B cell (primary cell): ENCODE data around the gene BATF2. TPM values are rescaled to one million over a fixed set of nuclear protein-coding genes. Genes with fewer than 3 reads are reported as not detected.

Experiments
- ATAC-seq: fragments of 200-7000 bp; cut with Tn5 transposase; one replicate; pipeline ENCODE4 v1.10.0; 2021; ENCODE audit warnings: low read depth, mild to moderate bottlenecking, moderate number of reproducible peaks, moderate library complexity
- CTCF ChIA-PET: fragments of 350-600 bp; sonication (Branson Sonifier 250); formaldehyde crosslinking; loops from one replicate; lab custom pipeline; 2021; ENCODE audit warnings: antibody characterized with exemption, inconsistent platforms; lab: Charles Lee
- POLR2A ChIA-PET: fragments of 350-600 bp; sonication (Branson Sonifier 250); formaldehyde crosslinking; loops from one replicate; lab custom pipeline; 2021; ENCODE audit warnings: antibody characterized with exemption; lab: Charles Lee
- DNase-seq: peaks from one replicate; pipeline ENCODE4 v3.0.0; 2013
- H2AFZ ChIP-seq: 2 replicates; pipeline ENCODE4 v1.6.1; 2012; ENCODE audit warnings: mild to moderate bottlenecking, low read depth, low read length; ENCODE audit not compliant: insufficient read depth, poor library complexity, severe bottlenecking
- H3K27ac ChIP-seq, 2 donors: 1 replicate in 1 of 2; 2 replicates in 1 of 2; pipeline ENCODE4 v1.5.1; 2012 to 2013; ENCODE audit warnings: low read length in 2 of 2, mild to moderate bottlenecking in 2 of 2, moderate library complexity in 1 of 2
- H3K27me3 ChIP-seq, 4 experiments: fragments of 200-600 bp in 1 of 4; sonication (generic) in 1 of 4; replicated peaks in 1 of 4; 1 replicate in 2 of 4; 2 replicates in 2 of 4; pipeline versions ENCODE4 v1.6.1 to v1.7.0; 2013 to 2016; ENCODE audit warnings: low read length in 3 of 4, mild to moderate bottlenecking in 2 of 4, mixed read lengths in 1 of 4, moderate library complexity in 1 of 4; ENCODE audit not compliant: insufficient read depth in 4 of 4, control insufficient read depth in 3 of 4; ENCODE audit errors: control extremely low read depth in 1 of 4
- H3K36me3 ChIP-seq, 2 experiments: replicated peaks in 1 of 2; 1 replicate in 1 of 2; 2 replicates in 1 of 2; pipeline versions ENCODE4 v1.6.1 to v1.7.1; 2013; ENCODE audit warnings: low read length in 1 of 2; ENCODE audit not compliant: insufficient read depth in 2 of 2, control insufficient read depth in 1 of 2; ENCODE audit errors: control extremely low read depth in 1 of 2, extremely low read depth in 1 of 2
- H3K4me1 ChIP-seq, 2 donors: fragments of 200-600 bp in 1 of 2; sonication (generic) in 1 of 2; 1 replicate in 1 of 2; 2 replicates in 1 of 2; pipeline versions ENCODE4 v1.5.1 to v1.6.1; 2013 to 2017; ENCODE audit warnings: low read length in 2 of 2; ENCODE audit not compliant: control insufficient read depth in 2 of 2, insufficient read depth in 2 of 2
- H3K4me2 ChIP-seq: replicated peaks from 2 replicates; pipeline ENCODE3; 2012; ENCODE audit warnings: mild to moderate bottlenecking, low read depth, low read length; ENCODE audit not compliant: poor library complexity, severe bottlenecking
- H3K4me3 ChIP-seq, 5 experiments: fragments of 200-600 bp in 1 of 5; sonication (generic) in 1 of 5; 1 replicate in 3 of 5; 2 replicates in 2 of 5; pipeline versions ENCODE4 v1.5.1 to v1.7.0; 2011 to 2016; ENCODE audit warnings: low read length in 4 of 5, mild to moderate bottlenecking in 4 of 5, low read depth in 2 of 5, control low read depth in 1 of 5, moderate library complexity in 1 of 5; ENCODE audit not compliant: insufficient read depth in 1 of 5; ENCODE audit errors: control extremely low read depth in 1 of 5, extremely low read depth in 1 of 5
- H3K79me2 ChIP-seq: fragments of 200-600 bp; sonication (generic); one replicate; pipeline ENCODE4 v1.6.0; 2016; ENCODE audit warnings: low read length; ENCODE audit not compliant: control insufficient read depth, insufficient read depth
- H3K9ac ChIP-seq: fragments of 200-600 bp; sonication (generic); 2 replicates; pipeline ENCODE4 v1.6.1; 2017; ENCODE audit warnings: mild to moderate bottlenecking, low read length, moderate library complexity
- H3K9me3 ChIP-seq, 3 donors: one replicate each; pipeline versions ENCODE4 v1.6.1 to v1.7.1; 2013; ENCODE audit warnings: low read length in 2 of 3; ENCODE audit not compliant: control insufficient read depth in 2 of 3, insufficient read depth in 1 of 3; ENCODE audit errors: control extremely low read depth in 1 of 3
- H4K20me1 ChIP-seq: 2 replicates; pipeline ENCODE4 v1.6.0; 2012; ENCODE audit warnings: mild to moderate bottlenecking, low read length; ENCODE audit not compliant: insufficient read depth, control insufficient read depth, poor library complexity, severe bottlenecking
- H3K27ac Mint-ChIP-seq: one replicate; pipeline ENCODE4 v1.8.0; 2021; ENCODE audit warnings: mixed read lengths
- H3K27me3 Mint-ChIP-seq: one replicate; pipeline ENCODE4 v1.8.0; 2021; ENCODE audit warnings: mixed read lengths
- H3K4me1 Mint-ChIP-seq: one replicate; pipeline ENCODE4 v1.8.0; 2021; ENCODE audit warnings: mixed read lengths
- H3K4me3 Mint-ChIP-seq: one replicate; pipeline ENCODE4 v1.8.0; 2021; ENCODE audit warnings: mixed read lengths
- H3K9me3 Mint-ChIP-seq: one replicate; pipeline ENCODE4 v1.8.0; 2022; ENCODE audit warnings: mixed read lengths; ENCODE audit not compliant: insufficient read depth
- CTCF ChIP-seq: fragments of 200-600 bp; IDR thresholded peaks from one replicate; pipeline ENCODE4 v1.8.0; 2022; ENCODE audit warnings: antibody characterized with exemption, mild to moderate bottlenecking
- EZH2 ChIP-seq: IDR thresholded peaks from 2 replicates; pipeline ENCODE4 v1.6.1; 2012; ENCODE audit warnings: borderline replicate concordance, low read depth, mild to moderate bottlenecking, moderate library complexity, low read length; ENCODE audit not compliant: insufficient read depth, poor library complexity, severe bottlenecking
- WGBS: methylation state at CpG from one replicate; pipeline ENCODE4 v1.1.5; 2013; ENCODE audit warnings: missing lambda C conversion rate; ENCODE audit not compliant: insufficient coverage; 5-methylcytosine and 5-hydroxymethylcytosine counted together
- intact Hi-C: fragments of 100-400 bp; cut with micrococcal nuclease; formaldehyde crosslinking; loops from one replicate; pipeline ENCODE4 v1.10.0; 2022
- polyA plus RNA-seq: library from polyadenylated mRNA; depleted of rRNA; stranded (reverse); fragments of >200 nt; gene quantifications from 2 replicates; pipeline ENCODE4 v1.2.3, GENCODE V29; 2012
- total RNA-seq, 2 donors: library from RNA; stranded (reverse); fragments of 120-200 nt in 1 of 2; gene quantifications; 1 replicate in 1 of 2; 2 replicates in 1 of 2; pipeline versions ENCODE4 v1.2.3 to v1.2.4, GENCODE V29; 2013 to 2022

Gene BATF2
- total and polyA plus RNA-seq, 2 donors (not counting 1 experiment from before 2014, with no cell fraction given), result 0.62 to 1.7 TPM

DNA sequence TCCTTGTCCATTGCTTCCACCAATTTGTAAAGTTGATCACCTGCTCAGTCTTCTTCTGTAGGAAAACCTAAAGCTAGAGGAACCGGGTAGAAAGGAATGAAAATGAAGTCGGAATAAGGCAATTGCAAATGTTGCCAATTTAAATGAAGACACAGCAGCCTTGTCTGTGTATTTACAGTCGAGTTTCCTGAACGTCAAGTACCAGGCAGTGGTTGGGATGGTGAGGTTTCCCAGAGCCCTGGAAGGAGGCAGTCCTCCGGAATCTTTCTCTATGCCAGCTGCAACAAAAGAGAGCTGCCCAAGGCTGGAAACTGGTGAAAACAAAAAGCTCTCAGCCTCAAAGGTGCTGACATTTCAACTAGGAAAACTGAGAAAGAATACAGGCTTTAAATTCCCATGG lies 42.6 kb downstream of the BATF2 start:
- intact Hi-C loops, result no loop called here
- no peaks in the 10 kb centered on the region for H3K9me3 Mint-ChIP-seq
- H3K4me1 ChIP-seq, result no peaks in the 10 kb centered on the region
- H3K9me3 ChIP-seq, result peaks cover 0 to 1% (median 0%) of the 10 kb centered on the region in 3 donors
- H3K4me3 Mint-ChIP-seq, result no peak overlapping the region
- ChIA-PET POLR2A (no interaction called here), CTCF (no interaction called here)
- no peak overlapping the region for H3K27ac ChIP-seq
- WGBS, result 74% methylated on average over 5 of the region's 5 CpGs
- no peaks in the 10 kb centered on the region for H3K36me3 ChIP-seq
- no peak overlapping the region for H3K27ac Mint-ChIP-seq
- TF ChIP-seq CTCF (no peak), EZH2 (no peak)
- H3K79me2 ChIP-seq, result no peaks in the 10 kb centered on the region
- ATAC-seq (no peak), DNase-seq (no peak)
- H3K27me3 Mint-ChIP-seq, result peaks cover 7% of the 10 kb centered on the region
- H3K4me3 ChIP-seq, result no peak overlapping the region
- no peak overlapping the region for H3K9ac ChIP-seq
- no peaks in the 10 kb centered on the region for H3K4me1 Mint-ChIP-seq
- no peaks in the 10 kb centered on the region for H3K27me3 ChIP-seq
- H3K4me2 ChIP-seq, result no peak overlapping the region
- no peak overlapping the region for H2AFZ ChIP-seq
- no peaks in the 10 kb centered on the region for H4K20me1 ChIP-seq

DNA sequence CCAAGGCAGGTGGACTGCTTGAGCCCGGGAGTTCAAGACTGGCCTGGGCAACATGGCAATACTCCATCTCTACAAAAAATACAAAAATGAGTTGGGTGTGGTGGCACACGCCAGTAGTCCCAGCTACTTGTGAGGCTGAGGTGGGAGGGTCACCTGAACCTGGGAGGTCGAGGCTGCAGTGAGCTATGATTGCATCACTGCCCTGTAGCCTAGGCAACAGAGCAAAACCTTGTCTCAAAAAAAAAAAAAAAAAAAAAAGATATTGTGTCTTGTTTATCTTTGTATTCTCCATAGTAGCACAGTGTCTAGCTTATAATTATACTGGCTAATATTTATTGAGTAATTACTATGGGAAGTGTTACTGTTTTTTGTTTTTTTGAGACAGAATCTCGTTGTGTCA lies 45.2 kb downstream of the BATF2 start:
- no peak overlapping the region for H3K4me3 Mint-ChIP-seq
- WGBS, result no CpG with 5 or more reads among the region's 4 CpGs

More for the DNA sequence above, 45.2 kb downstream of the BATF2 start:
- H3K9me3 Mint-ChIP-seq, result no peaks in the 10 kb centered on the region
- H3K27me3 Mint-ChIP-seq, result peaks cover 7% of the 10 kb centered on the region
- no peaks in the 10 kb centered on the region for H3K4me1 Mint-ChIP-seq
- H3K79me2 ChIP-seq, result no peaks in the 10 kb centered on the region
- TF ChIP-seq CTCF, result no peak
- TF ChIP-seq EZH2, result no peak
- DNase-seq (no peak), ATAC-seq (no peak)
- no peak overlapping the region for H3K9ac ChIP-seq
- H2AFZ ChIP-seq, result no peak overlapping the region
- no peak overlapping the region for H3K27ac ChIP-seq
- no peaks in the 10 kb centered on the region for H3K27me3 ChIP-seq
- H3K27ac Mint-ChIP-seq, result no peak overlapping the region
- H3K4me2 ChIP-seq, result no peak overlapping the region
- H3K36me3 ChIP-seq, result no peaks in the 10 kb centered on the region
- no peak overlapping the region for H3K4me3 ChIP-seq
- intact Hi-C loops, result no loop called here
- H3K4me1 ChIP-seq, result no peaks in the 10 kb centered on the region
- H4K20me1 ChIP-seq, result no peaks in the 10 kb centered on the region
- H3K9me3 ChIP-seq, result no peaks in the 10 kb centered on the region
- ChIA-PET CTCF (no interaction called here), POLR2A (no interaction called here)
